Adrenal gland (tissue), 5 donors: ENCODE data around the gene PCDHB12.
"Not testable (repeated sequence)": the region's sequence is repeated elsewhere in the genome, so short reads cannot be mapped to it uniquely, and the experiment has no call there.

Source experiments
- CTCF ChIP-seq, 6 experiments: fragments of 450-650 bp in 4 of 6; fragments of 200-600 bp in 2 of 6; sonication (generic) in 1 of 6; IDR thresholded peaks; 1 replicate in 5 of 6; 2 replicates in 1 of 6; pipeline versions ENCODE4 v1.5.1 to v1.8.0; 2016 to 2021; ENCODE audit warnings: antibody characterized with exemption in 6 of 6, mild to moderate bottlenecking in 2 of 6, moderate library complexity in 1 of 6
- POLR2A ChIP-seq, 2 donors: fragments of 450-650 bp; IDR thresholded peaks; one replicate each; pipeline ENCODE4 v1.6.1; 2017; ENCODE audit warnings: antibody characterized with exemption in 2 of 2, mild to moderate bottlenecking in 2 of 2, moderate library complexity in 1 of 2
- donor health status: DM: no; HTN: no; CAD: no.

GRCh38 chr5:141235922-141236321 is 27.4 kb downstream of the PCDHB12 start:
- not testable (repeated sequence) for TF ChIP-seq CTCF, POLR2A (IDR thresholded peaks at IDR 0.05)
